Measurements from ENCODE around the gene ANTKMT.

Gene ANTKMT

GRCh38 chr16:678209-678857 lies 42.6 kb upstream of the ANTKMT start:
- Histone ChIP-seq H3K27me3 (ENCODE audit: insufficient read depth, low read length) (no peaks in the 10 kb centered on the region), H3K9me3 (ENCODE audit: low read length) (no peaks in the 10 kb centered on the region), H3K4me1 (ENCODE audit: insufficient read depth, low read length) (peaks cover 15% of the 10 kb centered on the region), H3K4me3 (ENCODE audit: low read length) (no peak overlapping the region), H3K36me3 (ENCODE audit: insufficient read depth, low read length) (peaks cover 33% of the 10 kb centered on the region), H2AFZ (ENCODE audit: low read depth, low read length) (no peak overlapping the region)

GRCh38 chr16:678858-679813 lies 41.8 kb upstream of the ANTKMT start:
- no peaks in the 10 kb centered on the region for H3K9me3 ChIP-seq (ENCODE audit: low read length)
- H2AFZ ChIP-seq (ENCODE audit: low read depth, low read length), result no peak overlapping the region
- H3K4me1 ChIP-seq (ENCODE audit: insufficient read depth, low read length), result peaks cover 16% of the 10 kb centered on the region
- H3K36me3 ChIP-seq (ENCODE audit: insufficient read depth, low read length), result peaks cover 30% of the 10 kb centered on the region
- no peaks in the 10 kb centered on the region for H3K27me3 ChIP-seq (ENCODE audit: insufficient read depth, low read length)
- H3K4me3 ChIP-seq (ENCODE audit: low read length), result peak overlapping the region; percentile 26

- Histone ChIP-seq H3K27me3 (ENCODE audit: insufficient read depth, low read length) (no peaks in the 10 kb centered on the region), H2AFZ (ENCODE audit: low read depth, low read length) (peak within 1 kb of the TSS; percentile 44), H3K4me3 (ENCODE audit: low read length) (peak within 1 kb of the TSS; percentile 87), H3K9me3 (ENCODE audit: low read length) (no peaks in the 10 kb centered on the region), H3K36me3 (ENCODE audit: insufficient read depth, low read length) (peaks cover 27% of the 10 kb centered on the region), H3K4me1 (ENCODE audit: insufficient read depth, low read length) (peaks cover 16% of the 10 kb centered on the region)
These were observed 40.9 kb upstream of the ANTKMT start, which contains the start of gene STUB1 for GRCh38 chr16:679814-680624. STUB1 (plus strand) TSS chr16:680410; CDS start chr16:680526, 116 bp downstream.

- peaks cover 32% of the 10 kb centered on the region for H3K36me3 ChIP-seq (ENCODE audit: insufficient read depth, low read length)
- peaks cover 16% of the 10 kb centered on the region for H3K4me1 ChIP-seq (ENCODE audit: insufficient read depth, low read length)
- no peaks in the 10 kb centered on the region for H3K27me3 ChIP-seq (ENCODE audit: insufficient read depth, low read length)
- no peaks in the 10 kb centered on the region for H3K9me3 ChIP-seq (ENCODE audit: low read length)
- peak overlapping the region; percentile 87 for H3K4me3 ChIP-seq (ENCODE audit: low read length)
- no peak overlapping the region for H2AFZ ChIP-seq (ENCODE audit: low read depth, low read length)
These were observed 40.4 kb upstream of the ANTKMT start for GRCh38 chr16:680625-680945.

- peaks cover 37% of the 10 kb centered on the region for H3K36me3 ChIP-seq (ENCODE audit: insufficient read depth, low read length)
- H3K9me3 ChIP-seq (ENCODE audit: low read length), result no peaks in the 10 kb centered on the region
- no peak overlapping the region for H2AFZ ChIP-seq (ENCODE audit: low read depth, low read length)
- peaks cover 16% of the 10 kb centered on the region for H3K4me1 ChIP-seq (ENCODE audit: insufficient read depth, low read length)
- peak overlapping the region; percentile 87 for H3K4me3 ChIP-seq (ENCODE audit: low read length)
- no peaks in the 10 kb centered on the region for H3K27me3 ChIP-seq (ENCODE audit: insufficient read depth, low read length)
These were observed 39.8 kb upstream of the ANTKMT start for GRCh38 chr16:680967-681745.

DNA sequence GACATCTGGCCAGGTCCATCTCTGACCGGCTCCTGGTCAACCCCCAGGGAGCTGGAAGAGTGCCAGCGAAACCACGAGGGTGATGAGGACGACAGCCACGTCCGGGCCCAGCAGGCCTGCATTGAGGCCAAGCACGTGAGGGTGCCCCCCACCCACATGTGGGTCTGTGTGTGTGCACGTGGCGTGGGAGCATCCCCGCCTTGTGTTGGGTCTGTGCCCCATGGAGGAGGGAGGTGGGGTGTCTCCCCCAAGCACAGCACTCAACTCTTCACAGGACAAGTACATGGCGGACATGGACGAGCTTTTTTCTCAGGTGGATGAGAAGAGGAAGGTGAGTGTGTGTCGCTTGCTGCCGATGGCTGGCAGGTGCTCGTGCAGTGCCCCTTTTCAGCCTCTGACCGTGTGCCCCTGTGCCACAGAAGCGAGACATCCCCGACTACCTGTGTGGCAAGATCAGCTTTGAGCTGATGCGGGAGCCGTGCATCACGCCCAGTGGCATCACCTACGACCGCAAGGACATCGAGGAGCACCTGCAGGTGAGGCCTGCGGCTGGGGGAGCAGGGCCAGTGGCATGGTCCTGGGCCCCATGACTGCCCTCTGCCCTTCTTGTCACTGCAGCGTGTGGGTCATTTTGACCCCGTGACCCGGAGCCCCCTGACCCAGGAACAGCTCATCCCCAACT lies 39.1 kb upstream of the ANTKMT start:
- Histone ChIP-seq H3K36me3 (ENCODE audit: insufficient read depth, low read length) (peaks cover 43% of the 10 kb centered on the region), H2AFZ (ENCODE audit: low read depth, low read length) (no peak overlapping the region), H3K27me3 (ENCODE audit: insufficient read depth, low read length) (no peaks in the 10 kb centered on the region), H3K4me1 (ENCODE audit: insufficient read depth, low read length) (peaks cover 16% of the 10 kb centered on the region), H3K4me3 (ENCODE audit: low read length) (peak overlapping the region; percentile 87), H3K9me3 (ENCODE audit: low read length) (no peaks in the 10 kb centered on the region)

- H3K9me3 ChIP-seq (ENCODE audit: low read length), result no peaks in the 10 kb centered on the region
- H3K4me1 ChIP-seq (ENCODE audit: insufficient read depth, low read length), result peaks cover 16% of the 10 kb centered on the region
- H2AFZ ChIP-seq (ENCODE audit: low read depth, low read length), result no peak overlapping the region
- no peak overlapping the region for H3K4me3 ChIP-seq (ENCODE audit: low read length)
- peaks cover 52% of the 10 kb centered on the region for H3K36me3 ChIP-seq (ENCODE audit: insufficient read depth, low read length)
- H3K27me3 ChIP-seq (ENCODE audit: insufficient read depth, low read length), result no peaks in the 10 kb centered on the region
These were observed 38.2 kb upstream of the ANTKMT start for GRCh38 chr16:682493-683395.

DNA sequence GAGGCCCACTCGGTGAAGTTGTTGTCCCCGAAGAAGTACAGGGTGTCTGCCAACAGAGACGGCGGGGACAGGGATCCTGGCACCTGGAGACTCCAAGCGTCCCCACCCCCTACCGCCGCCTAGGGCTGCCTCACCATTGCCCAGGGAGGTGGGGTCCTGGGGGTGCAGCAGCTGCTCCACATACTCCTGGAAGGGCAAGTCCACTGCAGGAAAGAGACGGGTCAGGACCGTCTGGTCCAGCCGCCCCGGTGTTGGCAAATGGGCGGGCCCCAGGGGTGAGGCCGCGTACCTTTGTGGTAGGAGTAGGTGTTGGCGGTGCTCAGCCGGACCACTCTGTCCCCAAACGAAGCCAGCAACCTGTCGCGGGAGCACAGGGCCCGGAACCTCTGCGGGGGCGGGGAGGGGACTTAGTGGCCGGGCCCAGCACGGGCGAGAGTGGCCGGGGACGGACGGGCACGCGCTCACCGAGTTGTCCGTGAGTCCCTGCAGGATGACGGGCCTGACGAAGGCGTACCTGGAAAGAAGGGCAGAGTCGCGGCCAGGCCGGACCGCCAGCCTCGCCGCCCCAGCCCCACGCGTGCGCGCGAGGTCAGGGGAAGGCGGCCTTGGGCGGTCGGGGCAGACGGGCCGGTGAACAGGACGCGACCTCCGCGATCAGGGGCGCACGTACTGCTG lies 37.4 kb upstream of the ANTKMT start:
- peaks cover 16% of the 10 kb centered on the region for H3K4me1 ChIP-seq (ENCODE audit: insufficient read depth, low read length)
- H2AFZ ChIP-seq (ENCODE audit: low read depth, low read length), result no peak overlapping the region
- no peaks in the 10 kb centered on the region for H3K27me3 ChIP-seq (ENCODE audit: insufficient read depth, low read length)
- H3K9me3 ChIP-seq (ENCODE audit: low read length), result no peaks in the 10 kb centered on the region
- peak overlapping the region; percentile 40 for H3K4me3 ChIP-seq (ENCODE audit: low read length)
- H3K36me3 ChIP-seq (ENCODE audit: insufficient read depth, low read length), result peaks cover 55% of the 10 kb centered on the region

DNA sequence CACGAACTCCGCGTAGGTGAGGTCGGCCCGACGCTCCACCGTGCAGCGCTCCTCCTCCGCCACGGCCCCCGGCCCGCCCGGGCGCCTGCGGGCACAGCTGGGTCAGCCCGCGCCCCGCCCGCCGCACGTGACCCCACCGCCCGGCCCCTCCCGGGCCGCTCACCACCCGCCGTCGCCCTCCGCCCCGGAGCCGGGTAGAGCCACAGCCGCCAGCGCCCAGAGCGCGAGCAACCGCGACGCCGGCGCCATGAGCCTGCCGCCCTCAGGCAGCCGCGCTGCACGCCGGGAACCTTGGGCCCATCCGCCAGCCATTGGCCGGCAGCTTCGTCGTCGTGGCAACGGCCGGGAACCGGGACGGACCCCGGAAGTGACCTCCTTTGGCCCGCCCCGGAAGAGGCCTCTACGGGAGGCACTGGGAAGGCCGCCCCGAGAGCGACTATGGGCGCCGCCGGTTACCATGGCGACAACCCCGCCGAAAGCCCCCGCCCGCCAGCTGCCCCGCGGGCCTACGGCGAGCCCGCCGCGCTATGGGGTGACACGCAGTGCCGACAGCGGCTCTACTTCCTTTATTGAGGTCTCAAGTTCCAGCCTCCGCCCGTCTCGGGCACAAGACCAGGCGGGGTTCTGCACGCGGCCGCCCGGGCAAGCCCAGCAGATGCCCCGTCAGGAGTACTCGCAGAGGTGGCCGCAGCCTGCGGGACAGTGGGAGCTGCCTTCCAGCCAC lies 36.7 kb upstream of the ANTKMT start, which contains the start of gene JMJD8:
JMJD8 (minus strand) TSS at position 264 of the 724 bp plus-strand sequence; CDS start at position 249, 15 bp downstream.
- no peak within 1 kb of the TSS for H2AFZ ChIP-seq (ENCODE audit: low read depth, low read length)

GRCh38 chr16:684961-685696 lies 35.8 kb upstream of the ANTKMT start:
- peaks cover 55% of the 10 kb centered on the region for H3K36me3 ChIP-seq (ENCODE audit: insufficient read depth, low read length)
- no peak overlapping the region for H2AFZ ChIP-seq (ENCODE audit: low read depth, low read length)
- peaks cover 23% of the 10 kb centered on the region for H3K4me1 ChIP-seq (ENCODE audit: insufficient read depth, low read length)
- no peaks in the 10 kb centered on the region for H3K9me3 ChIP-seq (ENCODE audit: low read length)
- no peak overlapping the region for H3K4me3 ChIP-seq (ENCODE audit: low read length)
- H3K27me3 ChIP-seq (ENCODE audit: insufficient read depth, low read length), result no peaks in the 10 kb centered on the region

More for the DNA sequence above, 36.7 kb upstream of the ANTKMT start, which contains the start of gene JMJD8:
- peak within 1 kb of the TSS; percentile 40 for H3K4me3 ChIP-seq (ENCODE audit: low read length)
- no peaks in the 10 kb centered on the region for H3K9me3 ChIP-seq (ENCODE audit: low read length)
- peaks cover 17% of the 10 kb centered on the region for H3K4me1 ChIP-seq (ENCODE audit: insufficient read depth, low read length)
- H3K36me3 ChIP-seq (ENCODE audit: insufficient read depth, low read length), result peaks cover 55% of the 10 kb centered on the region
- no peaks in the 10 kb centered on the region for H3K27me3 ChIP-seq (ENCODE audit: insufficient read depth, low read length)

All from neuron (in vitro differentiated cells).